ENCODE data around the gene NAT14. TPM values are rescaled to one million over a fixed set of nuclear protein-coding genes. Genes with fewer than 3 reads are reported as not detected.

NAT14 gene
- total RNA-seq, 1 donor from 2014 or later = 33.1 TPM

DNA sequence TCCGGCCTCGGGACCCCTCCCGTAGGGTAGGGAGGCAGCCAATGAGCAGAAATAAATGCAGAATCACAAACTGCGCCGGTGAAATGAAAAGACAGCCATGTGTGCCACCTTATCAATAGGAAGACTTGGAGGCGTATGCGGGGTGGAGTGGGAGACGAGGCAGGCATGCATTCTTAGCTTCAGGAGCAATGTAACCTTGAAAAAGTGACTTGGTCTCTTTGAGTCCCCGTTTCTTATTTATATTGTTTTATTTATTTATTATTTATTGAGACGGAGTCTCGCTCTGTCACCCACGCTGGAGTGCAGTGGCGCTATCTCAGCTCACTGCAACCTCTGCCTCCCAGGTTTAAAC is 19.2 kb downstream of the NAT14 start:
- DNase-seq (ENCODE audit: low spot score) = no peak
- TF ChIP-seq CTCF (IDR thresholded peaks at IDR 0.05) = peak; percentile 27
- no peaks in the 10 kb centered on the region for H3K36me3 Mint-ChIP-seq (ENCODE audit: low read depth)
- H3K27ac Mint-ChIP-seq (ENCODE audit: unreplicated experiment) = no peak overlapping the region
- peak overlapping the region; percentile 74 for H3K4me3 Mint-ChIP-seq (ENCODE audit: unreplicated experiment)
- no peaks in the 10 kb centered on the region for H3K9me3 Mint-ChIP-seq (ENCODE audit: low read depth)
- no peaks in the 10 kb centered on the region for H3K27me3 Mint-ChIP-seq (ENCODE audit: low read depth)
- peaks cover 6% of the 10 kb centered on the region for H3K4me1 Mint-ChIP-seq (ENCODE audit: low read depth)

DNA sequence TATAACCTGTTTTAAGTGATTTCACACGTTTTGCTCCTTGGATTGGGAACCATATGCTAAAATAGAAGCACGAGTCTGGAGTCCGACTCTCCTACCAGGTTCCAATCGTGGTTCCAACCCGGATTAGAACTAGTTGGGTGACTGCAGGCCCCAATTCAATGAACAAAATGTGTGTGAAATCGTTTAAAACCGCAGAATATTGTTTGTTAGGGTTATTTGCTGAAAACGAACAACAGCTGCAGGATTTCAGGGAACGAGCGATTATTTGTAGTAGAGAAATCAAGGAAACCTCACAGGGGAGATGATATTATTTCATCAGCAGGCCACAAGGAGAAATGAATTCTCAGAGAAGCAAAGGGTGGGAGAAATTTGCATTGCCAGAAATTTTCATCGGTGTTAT is 20.0 kb downstream of the NAT14 start:
- H3K4me1 Mint-ChIP-seq (ENCODE audit: low read depth) = peaks cover 6% of the 10 kb centered on the region
- H3K27ac Mint-ChIP-seq (ENCODE audit: unreplicated experiment) = no peak overlapping the region
- DNase-seq (ENCODE audit: low spot score) = no peak
- H3K4me3 Mint-ChIP-seq (ENCODE audit: unreplicated experiment) = no peak overlapping the region
- H3K27me3 Mint-ChIP-seq (ENCODE audit: low read depth) = no peaks in the 10 kb centered on the region
- no peaks in the 10 kb centered on the region for H3K9me3 Mint-ChIP-seq (ENCODE audit: low read depth)
- TF ChIP-seq CTCF (IDR thresholded peaks at IDR 0.05) = no peak
- H3K36me3 Mint-ChIP-seq (ENCODE audit: low read depth) = no peaks in the 10 kb centered on the region

- no peaks in the 10 kb centered on the region for H3K27me3 Mint-ChIP-seq (ENCODE audit: low read depth)
- peaks cover 6% of the 10 kb centered on the region for H3K4me1 Mint-ChIP-seq (ENCODE audit: low read depth)
- no peak overlapping the region for H3K4me3 Mint-ChIP-seq (ENCODE audit: unreplicated experiment)
- no peak for DNase-seq (ENCODE audit: low spot score)
- H3K27ac Mint-ChIP-seq (ENCODE audit: unreplicated experiment) = no peak overlapping the region
- H3K36me3 Mint-ChIP-seq (ENCODE audit: low read depth) = no peaks in the 10 kb centered on the region
- TF ChIP-seq CTCF (IDR thresholded peaks at IDR 0.05) = no peak
- no peaks in the 10 kb centered on the region for H3K9me3 Mint-ChIP-seq (ENCODE audit: low read depth)
These were observed 23.1 kb downstream of the NAT14 start for GRCh38 chr19:55508120-55508519.

DNA sequence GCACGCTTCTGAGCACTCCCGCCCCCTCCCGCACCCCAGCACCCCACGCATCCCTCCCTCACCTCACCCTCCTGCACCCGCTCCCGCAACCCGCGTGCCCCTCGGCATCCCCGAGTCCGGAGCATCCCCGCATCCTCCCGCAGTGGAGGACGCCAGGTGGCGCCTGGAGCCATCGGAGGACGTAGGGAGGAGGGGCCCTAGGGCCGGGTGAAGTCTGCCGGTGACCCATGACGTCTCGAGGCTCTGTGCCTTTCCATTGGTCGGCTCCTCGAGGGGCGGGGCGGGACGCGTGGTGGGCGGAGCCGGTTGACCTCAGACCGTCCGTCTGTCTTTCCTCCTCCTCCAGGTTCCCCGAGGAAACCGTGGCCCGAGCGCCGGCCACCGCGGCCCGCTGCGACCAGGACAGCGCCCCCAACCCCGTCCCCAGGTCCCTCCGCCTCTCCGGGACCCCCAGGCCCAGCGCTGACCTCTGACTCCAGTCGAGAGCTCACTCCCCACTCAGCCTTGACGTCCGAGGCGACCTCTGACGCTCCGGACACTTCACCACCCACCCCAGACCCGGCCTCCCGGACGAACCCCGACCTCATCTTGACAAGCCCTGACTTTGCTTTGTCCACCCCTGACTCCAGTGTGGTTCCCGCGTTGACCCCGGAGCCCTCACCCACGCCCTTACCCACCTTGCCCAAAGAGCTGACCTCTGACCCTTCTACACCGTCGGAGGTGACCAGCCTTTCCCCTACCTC is 32.1 kb downstream of the NAT14 start:
- TF ChIP-seq CTCF (IDR thresholded peaks at IDR 0.05) = peak; percentile 88
- no peak for DNase-seq (ENCODE audit: low spot score)
- no peaks in the 10 kb centered on the region for H3K9me3 Mint-ChIP-seq (ENCODE audit: low read depth)
- H3K27ac Mint-ChIP-seq (ENCODE audit: unreplicated experiment) = peak overlapping the region; percentile 89
- H3K4me1 Mint-ChIP-seq (ENCODE audit: low read depth) = peaks cover 5% of the 10 kb centered on the region
- no peaks in the 10 kb centered on the region for H3K27me3 Mint-ChIP-seq (ENCODE audit: low read depth)
- H3K4me3 Mint-ChIP-seq (ENCODE audit: unreplicated experiment) = peak overlapping the region; percentile 72
- no peaks in the 10 kb centered on the region for H3K36me3 Mint-ChIP-seq (ENCODE audit: low read depth)

DNA sequence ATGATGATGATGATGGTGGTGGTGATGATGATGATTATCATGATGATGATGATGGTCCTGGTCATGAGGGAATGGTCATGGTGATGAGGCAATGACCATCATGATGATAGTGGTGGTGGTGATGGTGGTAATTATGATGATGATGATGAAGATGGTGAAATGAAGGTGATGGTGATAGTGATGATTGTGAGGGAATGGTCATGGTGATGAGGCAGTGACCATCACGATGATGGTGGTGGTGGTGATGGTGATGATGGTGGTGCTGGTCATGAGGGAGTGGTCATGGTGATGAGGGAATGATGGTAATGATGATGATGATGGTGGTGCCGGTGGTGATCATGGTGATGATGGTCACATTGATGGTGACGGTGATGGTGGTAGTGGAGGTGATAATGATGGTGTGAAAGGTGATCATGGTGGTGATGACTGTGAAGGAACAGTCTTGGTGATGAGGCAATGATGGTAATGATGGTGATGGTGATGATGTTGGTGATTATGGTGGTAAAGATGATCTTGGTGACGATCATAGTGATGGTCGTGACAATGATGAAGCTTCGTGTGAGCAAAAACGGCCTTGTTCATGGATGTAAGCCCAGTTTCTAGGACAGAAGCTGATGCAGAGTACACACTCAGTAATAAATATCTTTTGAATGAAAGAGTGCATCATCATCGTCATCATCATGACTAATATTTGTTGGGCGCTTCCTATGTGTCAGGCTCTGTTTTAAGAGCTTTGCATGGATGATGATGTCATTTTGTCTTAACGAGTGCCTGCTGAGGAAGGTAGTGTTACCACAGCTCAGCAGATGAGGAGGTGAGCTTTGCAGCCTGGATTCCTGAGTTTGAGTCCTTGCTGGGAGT is 34.7 kb downstream of the NAT14 start:
- DNase-seq (ENCODE audit: low spot score) = no peak
- Mint-ChIP-seq H3K36me3 (ENCODE audit: low read depth) (no peaks in the 10 kb centered on the region), H3K27ac (ENCODE audit: unreplicated experiment) (no peak overlapping the region)

More for the DNA sequence above, 34.7 kb downstream of the NAT14 start:
- no peaks in the 10 kb centered on the region for H3K27me3 Mint-ChIP-seq (ENCODE audit: low read depth)
- H3K4me1 Mint-ChIP-seq (ENCODE audit: low read depth) = peaks cover 5% of the 10 kb centered on the region
- no peaks in the 10 kb centered on the region for H3K9me3 Mint-ChIP-seq (ENCODE audit: low read depth)
- TF ChIP-seq CTCF (IDR thresholded peaks at IDR 0.05) = no peak
- no peak overlapping the region for H3K4me3 Mint-ChIP-seq (ENCODE audit: unreplicated experiment)
